Muscle of leg (tissue), 16 donors: ENCODE data around the gene RIC3. TPM values are rescaled to one million over a fixed set of nuclear protein-coding genes. Genes with fewer than 3 reads are reported as not detected.

Experiments used
- DNase-seq: peaks from one replicate; pipeline ENCODE4 v3.0.0; 2013
- H3K27ac ChIP-seq: one replicate; pipeline ENCODE4 v1.5.1; 2013; ENCODE audit warnings: mild to moderate bottlenecking, low read length, control low read depth
- H3K27me3 ChIP-seq: one replicate; pipeline ENCODE4 v1.6.1; 2013; ENCODE audit warnings: low read length; ENCODE audit not compliant: control insufficient read depth, insufficient read depth
- H3K36me3 ChIP-seq: one replicate; pipeline ENCODE4 v1.6.1; 2013; ENCODE audit warnings: low read length; ENCODE audit not compliant: control insufficient read depth, insufficient read depth
- H3K4me1 ChIP-seq: one replicate; pipeline ENCODE4 v1.6.1; 2013; ENCODE audit warnings: low read length; ENCODE audit not compliant: control insufficient read depth, insufficient read depth
- H3K4me3 ChIP-seq: one replicate; pipeline ENCODE4 v1.5.1; 2013; ENCODE audit warnings: low read length, control low read depth
- H3K9me3 ChIP-seq: replicated peaks from 2 replicates; pipeline ENCODE4 v1.6.1; 2013; ENCODE audit warnings: low read depth, low read length; ENCODE audit not compliant: control insufficient read depth
- WGBS: methylation state at CpG from one replicate; pipeline ENCODE4 v1.1.5; 2013; ENCODE audit warnings: missing lambda C conversion rate; ENCODE audit not compliant: insufficient coverage; 5-methylcytosine and 5-hydroxymethylcytosine counted together
- long read RNA-seq, 11 donors: transcript quantifications; one replicate each; lab custom pipeline, GENCODE V29; 2026
- polyA plus RNA-seq, 8 donors: library from polyadenylated mRNA; unstranded; fragments of 120-200 nt; gene quantifications; one replicate each; pipeline versions ENCODE4 v1.2.1 to v1.2.3, GENCODE V29; 2013; ENCODE audit warnings: inconsistent platforms in 1 of 8, low replicate concordance in 1 of 8; ENCODE audit not compliant: insufficient read length in 8 of 8, insufficient read depth in 1 of 8
- total RNA-seq: library from RNA; stranded (reverse); fragments of 120-200 nt; gene quantifications from one replicate; pipeline ENCODE4 v1.2.4, GENCODE V29; 2013

RIC3 gene, protein sequence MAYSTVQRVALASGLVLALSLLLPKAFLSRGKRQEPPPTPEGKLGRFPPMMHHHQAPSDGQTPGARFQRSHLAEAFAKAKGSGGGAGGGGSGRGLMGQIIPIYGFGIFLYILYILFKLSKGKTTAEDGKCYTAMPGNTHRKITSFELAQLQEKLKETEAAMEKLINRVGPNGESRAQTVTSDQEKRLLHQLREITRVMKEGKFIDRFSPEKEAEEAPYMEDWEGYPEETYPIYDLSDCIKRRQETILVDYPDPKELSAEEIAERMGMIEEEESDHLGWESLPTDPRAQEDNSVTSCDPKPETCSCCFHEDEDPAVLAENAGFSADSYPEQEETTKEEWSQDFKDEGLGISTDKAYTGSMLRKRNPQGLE
- total RNA-seq, result 0.18 TPM
- 1 to 10 TPM in 2 of 8 donors, under 1 TPM in 6; 0.22 to 1.7 (median 0.50) TPM for polyA plus RNA-seq
- long read RNA-seq, donor 1, result 0 reads
- long read RNA-seq, donor 2, result 0 reads
- long read RNA-seq, donor 3, result 0 reads
- long read RNA-seq, donor 4, result 0 reads
- long read RNA-seq, donor 5, result 0 reads
- long read RNA-seq, donor 6, result 0 reads
- long read RNA-seq, donor 7, partial matches to known transcripts, result 0 of 1 reads
- long read RNA-seq, donor 7, other reads (novel, unspliced or antisense), result 0 of 1 reads
- long read RNA-seq, donor 8, result 0 reads
- long read RNA-seq, donor 9, result 0 reads
- long read RNA-seq, donor 10, result 0 reads
- long read RNA-seq, donor 11, result 0 reads

DNA sequence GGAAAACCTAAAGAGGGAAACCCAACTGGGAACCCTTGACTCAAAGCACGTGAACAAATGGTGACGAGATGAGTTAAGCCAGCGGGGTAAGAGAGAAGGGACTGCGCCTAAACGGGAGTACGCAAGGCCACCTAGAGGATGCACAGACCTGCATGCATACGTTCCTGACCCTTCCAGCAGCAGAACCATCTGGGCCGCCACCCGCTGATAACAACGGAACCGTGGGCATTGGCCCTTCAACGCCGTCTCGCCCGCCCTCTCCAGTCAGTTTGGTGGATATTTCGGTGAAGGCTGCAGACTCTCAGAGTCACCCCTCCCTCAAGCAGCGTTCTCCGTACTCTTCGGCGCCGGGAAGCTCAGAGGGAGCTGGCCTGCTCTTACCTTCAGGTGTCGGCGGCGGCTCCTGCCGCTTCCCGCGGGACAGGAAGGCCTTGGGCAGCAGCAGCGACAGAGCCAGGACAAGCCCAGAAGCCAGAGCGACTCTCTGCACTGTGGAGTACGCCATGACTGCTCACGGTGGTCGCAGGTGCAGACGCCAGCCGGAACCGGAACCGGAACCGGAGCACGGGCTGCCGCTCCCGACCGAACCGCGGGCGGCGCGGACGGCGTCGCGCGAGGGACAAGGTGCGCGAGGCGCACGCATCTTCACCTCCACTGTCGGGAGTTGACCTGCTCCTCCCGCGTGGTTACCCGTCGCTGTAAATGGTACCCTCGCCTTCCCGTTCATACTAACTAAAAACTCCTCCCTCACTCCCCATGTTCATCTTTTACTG is at the start of gene RIC3:
RIC3 (minus strand) TSS at position 541 of the 773 bp plus-strand sequence; CDS start at position 505, 36 bp downstream.
- no peak for DNase-seq

DNA sequence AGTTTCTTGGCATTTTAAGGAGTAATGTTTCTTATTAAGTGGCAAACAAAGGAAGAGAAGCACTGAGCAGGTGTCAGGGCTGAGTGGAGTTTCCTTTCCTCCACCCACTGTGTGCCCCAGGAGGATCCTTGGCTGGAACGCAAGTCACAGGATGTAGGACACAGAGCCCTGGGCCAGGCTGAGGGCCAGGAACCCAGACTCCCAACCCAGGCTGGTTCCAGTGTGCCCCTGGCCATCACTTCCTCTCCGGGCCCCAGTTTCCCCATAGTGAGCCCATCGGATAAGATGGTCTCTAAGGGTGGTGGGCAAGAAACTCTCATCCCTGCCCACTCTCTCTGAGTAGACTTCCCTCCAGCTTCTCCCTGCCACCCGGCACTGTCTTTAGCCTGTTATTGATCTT is 49.6 kb upstream of the RIC3 start:
- Histone ChIP-seq H3K4me3 (no peak overlapping the region), H3K4me1 (no peaks in the 10 kb centered on the region), H3K9me3 (no peaks in the 10 kb centered on the region), H3K36me3 (no peaks in the 10 kb centered on the region), H3K27ac (no peak overlapping the region), H3K27me3 (no peaks in the 10 kb centered on the region)
- no peak for DNase-seq
- 40% methylated on average over 1 of the region's 4 CpGs for WGBS

More for the DNA sequence above, at the start of gene RIC3:
- Histone ChIP-seq H3K4me1 (no peaks in the 10 kb centered on the region), H3K27ac (no peak within 1 kb of the TSS), H3K9me3 (no peaks in the 10 kb centered on the region), H3K27me3 (peaks cover 29% of the 10 kb centered on the region), H3K36me3 (no peaks in the 10 kb centered on the region), H3K4me3 (no peak within 1 kb of the TSS)
- WGBS, result under 1% methylated on average over 62 of the region's 62 CpGs

DNA sequence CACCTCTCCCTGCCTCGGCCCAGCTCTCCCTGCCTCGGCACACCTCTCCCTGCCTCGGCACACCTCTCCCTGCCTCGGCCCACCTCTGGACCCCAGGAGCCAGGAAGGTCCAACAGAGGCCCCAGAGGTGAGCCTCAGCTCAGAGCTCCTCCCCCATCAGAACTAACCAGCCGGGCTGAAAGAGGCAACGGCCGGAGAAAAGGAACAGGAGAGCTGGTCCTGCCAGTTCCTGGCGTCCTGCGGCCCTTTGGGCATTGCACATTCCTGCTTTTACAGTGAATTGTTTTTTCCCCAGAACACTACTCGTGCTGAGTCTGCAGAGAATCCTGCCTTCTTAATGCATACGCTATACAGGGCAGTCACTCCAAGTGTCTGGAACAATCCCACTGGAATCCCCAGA is 49.1 kb upstream of the RIC3 start:
- H3K27ac ChIP-seq, result no peak overlapping the region
- WGBS, result 60% methylated on average over 9 of the region's 11 CpGs
- H3K36me3 ChIP-seq, result no peaks in the 10 kb centered on the region
- H3K27me3 ChIP-seq, result no peaks in the 10 kb centered on the region
- DNase-seq, result no peak
- H3K4me1 ChIP-seq, result no peaks in the 10 kb centered on the region
- no peaks in the 10 kb centered on the region for H3K9me3 ChIP-seq
- H3K4me3 ChIP-seq, result no peak overlapping the region

DNA sequence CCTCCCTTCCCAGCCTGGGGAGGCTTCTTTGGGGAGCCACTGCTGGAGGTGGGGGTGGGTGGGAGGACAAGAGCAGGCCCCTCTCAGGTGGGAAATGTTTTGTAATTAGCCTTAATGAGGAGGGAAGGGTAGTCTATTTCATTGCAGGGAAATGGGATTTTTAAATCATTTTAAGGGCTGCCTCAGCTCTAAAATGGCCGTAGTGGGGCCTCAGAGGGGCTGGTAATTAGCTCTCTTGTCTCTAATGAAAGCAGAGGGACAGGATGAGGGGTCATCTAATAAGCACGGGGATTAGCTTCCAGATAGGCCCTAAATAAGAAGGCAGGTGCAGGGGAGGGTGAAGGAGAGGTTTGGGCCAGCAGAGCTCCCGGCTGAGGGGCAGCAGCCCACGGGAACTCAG is 48.3 kb upstream of the RIC3 start:
- no peaks in the 10 kb centered on the region for H3K4me1 ChIP-seq
- DNase-seq, result no peak
- no peak overlapping the region for H3K4me3 ChIP-seq
- H3K9me3 ChIP-seq, result no peaks in the 10 kb centered on the region
- H3K36me3 ChIP-seq, result no peaks in the 10 kb centered on the region
- no peak overlapping the region for H3K27ac ChIP-seq
- H3K27me3 ChIP-seq, result no peaks in the 10 kb centered on the region
- WGBS, result 64% methylated on average over 1 of the region's 4 CpGs

DNA sequence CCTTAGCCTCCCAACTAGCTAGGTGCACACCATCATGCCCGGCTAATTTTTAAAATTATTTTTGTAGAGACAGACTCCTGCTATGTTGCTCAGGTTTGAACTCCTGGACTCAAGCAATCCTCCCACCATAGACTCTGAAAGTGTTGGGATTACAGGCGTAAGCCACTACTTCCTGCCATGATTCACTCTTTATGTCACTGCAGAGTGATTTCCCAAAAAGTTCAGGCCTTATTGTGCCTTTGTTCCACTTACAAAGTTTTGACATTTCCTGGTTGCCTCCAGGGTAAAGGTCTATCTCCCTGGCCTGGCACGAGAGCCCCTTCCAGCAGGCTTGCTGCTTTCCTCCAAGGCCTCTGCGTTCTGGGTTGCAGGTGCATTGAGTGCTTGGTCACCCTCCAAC is 44.6 kb upstream of the RIC3 start:
- DNase-seq, result no peak
- no peaks in the 10 kb centered on the region for H3K9me3 ChIP-seq
- H3K4me3 ChIP-seq, result no peak overlapping the region
- H3K27ac ChIP-seq, result no peak overlapping the region
- H3K27me3 ChIP-seq, result no peaks in the 10 kb centered on the region
- 68% methylated on average over 4 of the region's 4 CpGs for WGBS
- H3K4me1 ChIP-seq, result no peaks in the 10 kb centered on the region
- no peaks in the 10 kb centered on the region for H3K36me3 ChIP-seq

DNA sequence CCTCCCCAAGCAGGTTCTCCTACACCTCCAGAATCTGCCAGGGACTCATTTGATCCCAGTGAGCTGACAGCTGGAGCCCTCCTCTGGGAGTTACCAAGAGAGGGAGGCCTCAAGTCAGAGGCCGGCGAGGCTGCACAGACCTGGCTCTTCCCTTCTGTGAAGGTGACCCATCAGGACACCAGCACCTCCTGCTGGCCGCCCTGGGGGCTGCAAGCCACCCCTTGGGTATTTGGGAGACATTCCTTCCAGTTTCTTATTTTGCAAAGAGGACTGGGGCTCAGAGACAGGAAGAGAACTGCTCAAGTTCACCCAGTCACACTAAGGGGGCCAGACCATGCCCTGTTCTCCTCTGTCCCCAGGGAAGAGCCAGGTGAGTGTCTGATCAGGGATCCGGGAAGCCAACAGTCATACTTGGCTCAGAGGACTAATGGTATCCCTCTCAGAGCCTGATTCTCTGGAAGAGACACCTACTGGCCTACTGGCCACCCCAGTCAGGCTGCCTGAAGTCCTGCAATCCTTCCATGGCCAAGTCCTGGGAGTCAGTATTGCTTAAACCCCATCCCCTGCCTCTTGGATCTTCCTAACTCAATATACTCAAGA is 40.5 kb upstream of the RIC3 start:
- Histone ChIP-seq H3K9me3 (no peaks in the 10 kb centered on the region), H3K27me3 (no peaks in the 10 kb centered on the region), H3K4me3 (no peak overlapping the region), H3K36me3 (no peaks in the 10 kb centered on the region), H3K4me1 (peaks cover 20% of the 10 kb centered on the region), H3K27ac (no peak overlapping the region)
- DNase-seq, result no peak
- 55% methylated on average over 1 of the region's 4 CpGs for WGBS

DNA sequence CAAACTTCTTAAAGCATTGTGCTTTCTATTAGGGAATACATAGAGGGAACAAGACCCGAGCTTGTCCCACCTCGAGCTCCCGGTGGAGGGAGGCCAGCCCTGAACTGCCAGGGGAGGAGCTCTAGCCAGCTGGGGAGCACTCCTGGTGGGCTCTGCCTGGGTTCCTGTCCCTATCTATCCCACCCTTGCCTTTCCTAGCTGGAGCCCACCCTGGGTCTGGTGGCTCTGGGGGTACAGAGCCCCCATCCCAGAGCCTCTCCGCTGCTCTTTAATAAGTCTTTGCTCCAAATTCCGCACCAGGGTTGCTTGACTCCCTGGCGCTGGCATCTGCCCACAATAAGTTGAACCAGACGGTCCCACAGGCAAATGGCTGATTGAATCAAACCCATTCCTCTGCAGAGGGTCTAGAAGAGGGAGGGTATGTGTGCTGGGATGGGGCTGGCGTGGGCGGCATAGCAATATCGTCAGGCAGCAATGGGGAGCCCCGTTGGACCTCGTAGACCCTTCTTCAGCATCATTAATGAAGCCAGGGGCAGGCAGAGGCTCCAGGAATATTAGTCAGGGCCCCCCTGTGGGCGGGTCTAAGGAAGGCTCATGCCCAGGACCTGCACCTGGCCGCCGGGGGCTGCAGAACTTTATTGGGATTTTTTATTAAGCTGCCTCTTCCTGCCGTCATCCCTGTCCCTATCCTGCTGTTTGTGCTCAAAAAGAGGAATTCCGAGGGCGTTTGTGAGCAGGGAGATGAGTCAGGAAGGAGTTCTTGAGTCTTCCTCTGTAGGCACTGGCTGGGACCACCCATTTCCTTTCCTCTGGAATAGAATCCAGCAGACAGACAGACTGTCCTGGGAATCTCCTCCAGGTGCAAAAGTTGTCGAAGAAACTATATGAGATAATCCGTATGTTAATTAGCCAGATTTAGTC is 38.5 kb upstream of the RIC3 start:
- WGBS, result 48% methylated on average over 9 of the region's 20 CpGs

DNA sequence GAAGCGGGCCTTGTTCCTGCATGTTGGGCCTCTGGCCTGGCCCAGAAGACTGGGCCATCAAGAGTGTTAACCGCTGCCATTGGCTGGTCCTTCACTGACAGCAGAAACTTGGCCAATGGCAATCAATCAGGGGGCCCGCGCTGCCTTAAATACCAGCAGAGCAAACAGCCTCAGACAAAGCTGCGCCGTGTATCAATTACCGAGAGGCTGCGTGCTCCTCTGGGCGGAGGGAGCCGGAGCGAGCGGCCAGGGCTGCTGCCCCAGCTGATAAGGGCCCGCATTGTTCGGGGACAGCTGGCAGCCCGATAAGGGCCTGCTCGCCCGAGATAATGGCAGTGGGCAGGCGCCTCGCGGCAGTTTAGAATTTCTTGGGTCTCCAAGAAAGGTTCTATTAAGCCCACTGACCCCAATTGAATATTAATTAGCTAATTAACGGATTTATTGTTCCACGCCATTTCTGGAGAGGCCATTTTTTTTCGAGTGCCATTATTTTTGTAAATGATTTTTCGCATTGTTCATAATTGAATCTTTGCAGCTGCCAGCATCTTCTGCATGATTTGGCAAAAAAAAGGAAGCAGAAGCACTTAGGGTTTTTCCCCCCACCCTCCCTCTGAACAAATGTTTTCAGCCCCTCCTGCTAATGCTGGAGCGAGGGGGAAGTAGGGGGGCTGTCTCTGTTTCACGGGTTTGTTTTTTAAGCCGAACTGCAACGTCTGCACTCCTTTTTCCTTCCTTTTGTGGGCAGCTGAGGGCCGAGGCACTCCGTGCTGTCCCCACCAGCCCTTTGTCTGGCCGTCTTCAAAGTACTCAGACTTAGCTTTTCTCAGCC is 37.6 kb upstream of the RIC3 start:
- H3K9me3 ChIP-seq, result no peaks in the 10 kb centered on the region
- peak overlapping the region; percentile 75 for H3K27ac ChIP-seq
- peaks cover 25% of the 10 kb centered on the region for H3K4me1 ChIP-seq
- 52% methylated on average over 12 of the region's 31 CpGs for WGBS
- H3K27me3 ChIP-seq, result no peaks in the 10 kb centered on the region
- DNase-seq, result peak; percentile 82
- H3K4me3 ChIP-seq, result peak overlapping the region; percentile 19
- no peaks in the 10 kb centered on the region for H3K36me3 ChIP-seq

More for the DNA sequence above, 38.5 kb upstream of the RIC3 start:
- H3K27me3 ChIP-seq, result no peaks in the 10 kb centered on the region
- peak; percentile 20 for DNase-seq
- H3K4me3 ChIP-seq, result no peak overlapping the region
- no peaks in the 10 kb centered on the region for H3K36me3 ChIP-seq
- H3K9me3 ChIP-seq, result no peaks in the 10 kb centered on the region
- H3K4me1 ChIP-seq, result peaks cover 20% of the 10 kb centered on the region
- peak overlapping the region; percentile 75 for H3K27ac ChIP-seq
